HG03060 (cell line): ENCODE measurements around the gene ADAMTS3.

ENCODE experiments used
- ATAC-seq: cut with Tn5 transposase; IDR thresholded peaks from one replicate; pipeline ENCODE4 v1.9.1; 2021; ENCODE audit warnings: low read depth, moderate number of reproducible peaks; ENCODE audit not compliant: unreplicated experiment

Gene ADAMTS3

DNA sequence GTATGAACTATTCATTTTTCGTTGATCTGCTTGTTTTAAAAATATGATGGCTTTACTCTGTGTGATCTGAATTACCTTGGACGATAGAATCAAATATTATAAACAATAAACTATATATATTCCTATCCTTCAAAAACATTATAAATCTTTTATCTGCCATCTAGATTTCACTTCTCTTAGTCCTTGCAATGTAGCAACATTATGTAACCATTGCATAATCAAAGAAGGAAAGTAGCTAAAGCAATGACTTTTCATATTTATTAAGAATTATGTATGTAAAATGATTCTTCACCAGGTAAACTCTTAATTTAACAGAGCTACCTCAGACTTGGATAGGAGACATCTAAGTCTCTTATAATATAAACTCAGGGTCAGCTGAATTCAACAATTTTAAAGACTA, 210.5 kb downstream of the ADAMTS3 start:
- no peak for ATAC-seq

DNA sequence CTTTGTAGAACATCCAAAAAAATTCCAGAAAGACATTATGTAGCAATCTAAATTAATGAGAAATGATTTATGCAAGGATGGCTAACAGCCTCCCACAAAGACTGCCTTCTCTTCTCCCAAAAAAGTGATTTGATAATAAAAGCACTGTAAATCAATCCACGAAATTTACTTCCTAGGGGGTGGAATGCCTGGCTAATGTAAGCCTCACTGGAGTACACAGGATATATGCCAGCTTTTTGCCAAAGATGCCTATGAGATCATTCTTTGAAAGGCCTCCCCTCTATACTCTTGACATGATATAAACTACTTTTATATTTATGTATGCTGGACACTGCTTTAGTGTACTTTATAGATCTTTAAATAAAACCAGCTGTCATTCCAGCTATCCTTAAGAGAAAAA, 211.1 kb downstream of the ADAMTS3 start:
- no peak for ATAC-seq

DNA sequence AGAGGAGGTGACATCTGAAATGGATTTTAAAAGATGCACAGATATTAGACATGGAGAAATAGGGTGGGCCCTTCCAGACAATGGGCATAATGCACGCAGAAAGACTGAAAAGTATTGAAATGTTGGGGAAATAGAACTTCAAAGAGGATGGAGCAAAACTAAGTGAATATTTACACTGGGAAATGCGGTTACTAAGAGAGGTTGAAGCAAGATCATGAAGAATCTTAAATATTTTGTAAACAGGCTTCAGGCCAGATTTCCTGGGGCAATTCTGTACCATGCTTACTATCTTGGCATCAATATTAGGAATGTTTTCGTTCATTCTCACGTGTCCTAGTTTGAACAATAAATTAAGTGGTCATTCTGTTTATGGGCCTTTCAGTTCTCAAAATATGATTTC, 216.3 kb downstream of the ADAMTS3 start:
- no peak for ATAC-seq

DNA sequence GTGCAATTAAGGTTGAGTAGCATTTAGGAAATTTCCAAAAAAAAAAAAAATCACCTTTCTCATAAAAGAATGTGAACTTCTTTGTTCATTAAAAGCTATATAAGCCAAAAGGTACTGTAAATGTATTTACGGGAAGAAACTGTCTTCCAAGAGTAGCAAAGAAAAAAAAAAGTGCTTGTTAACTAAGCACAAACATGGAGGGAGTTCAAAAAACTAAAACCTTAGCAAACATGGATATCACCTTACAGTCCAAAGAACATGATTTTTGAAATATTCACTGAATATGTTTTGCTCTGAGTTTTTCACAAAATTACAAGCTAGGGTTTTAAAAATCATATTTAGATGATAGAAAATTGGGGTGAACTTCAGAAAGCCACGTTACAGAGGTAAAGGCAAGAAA, 217.5 kb downstream of the ADAMTS3 start:
- no peak for ATAC-seq

- no peak for ATAC-seq
Measured at GRCh38 chr4:72348701-72349100, 220.3 kb downstream of the ADAMTS3 start.

DNA sequence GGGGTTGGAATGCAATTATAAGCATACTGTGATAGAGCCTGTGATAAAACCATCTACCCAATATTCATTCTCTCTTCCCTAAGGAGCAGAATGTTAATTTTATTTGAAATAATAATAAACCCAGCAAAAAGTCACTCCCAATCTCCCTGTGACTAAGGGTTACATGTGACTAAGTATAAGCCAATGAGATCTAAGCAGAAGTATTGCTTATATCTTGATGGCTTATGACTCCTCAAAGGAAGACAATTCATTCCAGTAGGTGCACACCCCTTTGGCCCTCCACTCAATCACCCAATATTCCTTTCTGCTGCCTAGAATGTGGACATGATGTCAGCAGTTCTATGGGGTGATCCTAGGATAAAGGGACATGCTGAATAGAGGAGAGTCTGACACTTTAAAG, 224.6 kb downstream of the ADAMTS3 start:
- no peak for ATAC-seq

- no peak for ATAC-seq
Measured at GRCh38 chr4:72341432-72341820, 227.6 kb downstream of the ADAMTS3 start.

GRCh38 chr4:72340803-72341431, 228.1 kb downstream of the ADAMTS3 start:
- no peak for ATAC-seq

DNA sequence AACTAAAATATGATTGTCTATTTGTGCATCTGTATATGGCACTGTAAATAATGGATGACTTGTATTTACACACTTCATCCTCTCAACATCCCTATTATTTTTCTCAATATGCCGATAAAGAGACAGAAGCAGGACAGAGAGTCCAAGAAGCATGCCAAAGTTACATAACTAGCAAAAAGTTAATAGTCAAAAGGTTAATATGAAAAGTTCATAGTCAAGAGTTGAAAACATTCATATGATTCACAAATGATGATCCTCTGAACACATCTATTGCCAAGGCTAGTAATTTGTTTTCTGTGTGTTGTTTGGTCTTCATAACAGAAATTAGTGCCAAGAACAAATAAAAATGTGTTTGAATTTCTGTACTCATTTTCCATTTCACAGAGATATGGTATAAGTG, 231.0 kb downstream of the ADAMTS3 start:
- ATAC-seq: no peak

- ATAC-seq: no peak
Measured at GRCh38 chr4:72330381-72330780, 238.6 kb downstream of the ADAMTS3 start.

- ATAC-seq: no peak
Measured at GRCh38 chr4:72326692-72327632, 242.1 kb downstream of the ADAMTS3 start.

DNA sequence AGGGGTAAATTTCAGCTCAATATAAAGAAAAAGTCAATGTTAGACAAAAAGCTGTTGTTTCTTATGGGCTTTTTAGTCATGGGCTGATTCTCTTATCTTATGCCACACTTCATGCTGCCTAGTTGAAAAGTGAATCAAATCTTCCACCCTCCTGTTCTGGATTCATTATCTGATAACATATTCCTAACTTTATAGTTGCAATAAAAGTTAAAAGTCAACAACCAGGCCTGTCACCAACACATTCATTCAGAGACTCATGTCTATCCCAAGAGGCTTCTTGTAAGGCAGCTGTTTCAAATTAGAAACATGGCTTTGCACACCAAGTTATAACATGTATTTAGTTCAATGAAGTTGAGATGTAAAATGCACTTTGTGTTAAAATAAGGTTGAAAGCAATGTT, 243.8 kb downstream of the ADAMTS3 start:
- ATAC-seq: no peak

DNA sequence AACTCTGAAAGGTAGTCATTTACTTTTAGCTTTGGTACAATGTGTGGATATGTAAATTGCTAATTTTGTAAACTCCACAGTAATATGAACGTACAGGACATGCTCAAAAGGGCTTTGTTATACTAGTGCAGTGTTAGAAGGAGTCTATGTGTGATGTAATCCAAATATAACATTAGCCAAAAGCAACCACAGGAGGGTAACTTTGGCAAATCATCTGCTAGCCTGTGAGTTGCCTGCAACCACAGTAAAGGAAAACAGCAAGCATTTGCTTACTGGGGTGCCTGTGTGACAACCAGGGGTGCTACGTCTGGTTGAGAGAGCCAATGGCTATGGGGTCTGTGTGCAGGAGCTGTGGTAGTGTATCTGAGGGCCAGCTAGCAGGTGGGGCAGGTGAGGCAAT, 245.8 kb downstream of the ADAMTS3 start:
- no peak for ATAC-seq

DNA sequence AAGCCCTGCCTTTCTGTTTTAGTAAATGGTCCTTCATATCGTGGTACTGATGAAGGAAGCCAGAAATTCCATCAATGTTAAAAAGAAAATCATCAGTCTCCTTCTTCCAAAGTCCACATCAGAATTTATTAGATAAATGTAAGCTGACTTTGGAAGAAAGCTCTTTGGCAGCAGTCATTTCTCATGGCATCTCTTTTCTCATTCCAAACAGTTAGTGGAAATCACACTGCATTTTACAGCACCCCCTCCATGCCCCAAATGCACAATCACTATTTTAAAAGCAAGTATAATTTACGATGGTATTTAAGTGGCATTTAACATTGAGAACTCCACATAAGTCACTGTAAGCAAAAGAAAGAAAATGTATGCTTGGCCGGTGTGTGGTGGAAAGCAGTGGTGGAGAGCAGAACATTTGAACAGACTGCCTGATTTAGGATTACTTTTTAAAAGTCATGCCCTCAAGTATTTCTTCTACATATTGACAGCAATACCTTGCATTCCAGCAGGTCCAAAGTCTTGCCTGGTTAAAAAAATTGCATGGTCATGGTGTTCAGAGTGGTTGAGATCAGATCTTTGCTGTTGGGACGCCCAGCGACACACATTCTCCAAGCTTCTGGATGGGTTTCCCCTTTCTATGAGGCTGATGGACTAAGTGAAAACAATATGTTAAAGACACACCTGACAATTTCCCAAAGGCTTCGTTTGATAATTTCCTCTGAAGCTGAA, 248.6 kb downstream of the ADAMTS3 start:
- ATAC-seq: no peak

- ATAC-seq: no peak
Measured at GRCh38 chr4:72319601-72320021, 249.4 kb downstream of the ADAMTS3 start.

GRCh38 chr4:72318421-72319170, 250.4 kb downstream of the ADAMTS3 start:
- ATAC-seq: no peak

DNA sequence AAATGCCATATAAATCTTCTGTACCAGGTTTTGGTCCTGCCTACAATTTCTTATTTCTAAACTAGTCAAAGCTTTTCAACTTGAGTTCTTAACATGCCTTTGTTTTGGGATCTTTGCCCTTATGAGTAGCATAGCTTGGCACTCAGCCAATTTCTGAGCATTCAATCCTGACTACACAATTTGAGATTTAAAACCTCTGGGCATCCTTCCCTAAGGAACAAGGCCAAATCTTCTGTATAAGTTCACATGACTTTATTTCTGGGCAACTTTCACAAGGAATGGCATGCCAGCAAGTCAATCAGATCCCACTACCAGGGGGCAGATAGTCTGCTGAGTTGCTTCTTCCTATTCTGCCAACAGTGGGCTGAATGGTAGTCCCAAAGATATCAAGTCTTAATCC, 254.2 kb downstream of the ADAMTS3 start:
- ATAC-seq: no peak

DNA sequence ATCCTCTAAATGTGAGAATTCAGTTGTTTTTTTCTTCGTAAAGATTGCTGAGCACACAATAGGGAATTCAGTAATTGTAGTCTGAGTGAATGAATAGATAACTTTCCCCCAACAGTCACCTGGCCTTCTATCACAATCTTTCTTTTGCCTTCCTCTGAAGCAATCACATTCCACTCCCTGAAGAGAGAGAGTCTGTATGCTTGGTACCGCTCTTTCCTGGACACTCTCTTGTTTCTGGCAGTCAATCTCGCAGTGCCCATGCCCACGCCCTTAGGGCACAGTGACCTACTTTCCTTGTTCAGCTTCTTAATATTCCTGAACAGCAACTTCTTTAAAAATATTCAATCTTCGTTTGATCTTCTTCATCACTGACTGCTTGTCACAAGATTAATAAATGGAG, 255.9 kb downstream of the ADAMTS3 start:
- ATAC-seq: no peak

DNA sequence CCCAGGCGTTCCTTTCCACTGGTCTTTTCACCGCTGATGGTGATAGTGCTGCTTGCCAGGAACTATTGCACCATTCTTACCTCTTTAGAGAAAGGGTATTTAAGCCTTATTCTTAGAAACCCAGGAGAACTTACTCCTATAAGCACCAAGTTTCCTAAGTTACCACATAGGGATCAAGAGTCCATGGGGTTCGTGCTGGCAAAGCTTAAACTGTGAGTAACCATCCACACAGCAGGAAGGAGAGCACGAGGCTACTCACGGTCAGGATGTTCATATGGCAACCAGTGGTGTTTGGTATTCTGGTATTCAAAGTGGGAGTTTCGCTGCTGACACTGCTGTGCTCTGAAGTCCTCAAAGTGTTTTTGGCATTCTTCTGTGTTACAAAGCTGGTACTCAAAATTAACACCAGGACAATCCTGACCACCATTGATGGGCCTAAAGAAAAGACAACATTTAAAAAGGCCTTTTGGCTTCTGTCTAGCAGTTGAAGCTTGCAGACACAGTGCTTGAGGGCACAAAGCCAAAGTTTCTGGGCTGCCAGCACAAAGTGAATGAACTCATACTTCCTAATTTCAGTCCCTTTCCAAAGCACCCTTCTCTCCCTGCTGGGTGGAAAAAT, 256.9 kb downstream of the ADAMTS3 start:
- no peak for ATAC-seq

- ATAC-seq: no peak
Measured at GRCh38 chr4:72311291-72311690, 257.7 kb downstream of the ADAMTS3 start.
